HG02678 (cell line): ENCODE data around the gene F13A1.

Experiments used
- ATAC-seq: cut with Tn5 transposase; IDR thresholded peaks from one replicate; pipeline ENCODE4 v1.9.1; 2021; ENCODE audit warnings: mild to moderate bottlenecking, moderate library complexity; ENCODE audit not compliant: unreplicated experiment

The F13A1 gene

DNA sequence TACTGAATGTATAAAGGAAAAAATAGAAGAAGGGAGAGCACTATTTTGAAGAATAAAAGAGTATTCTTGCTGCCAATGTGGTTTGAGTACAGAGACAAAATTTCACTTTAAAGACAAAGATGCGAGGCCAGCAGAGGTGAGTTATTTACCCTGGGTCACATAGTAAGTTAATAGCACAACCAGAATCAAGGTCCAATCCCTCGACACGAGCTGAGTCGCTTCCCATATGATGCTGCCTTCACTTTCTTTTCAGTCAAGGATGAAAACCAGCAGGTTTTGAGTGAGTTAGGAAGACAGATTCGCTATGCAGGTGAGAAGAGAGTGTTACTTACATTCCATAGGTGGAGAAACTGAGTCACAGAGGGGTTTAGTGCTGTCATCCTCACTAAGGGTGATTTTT, 75.8 kb downstream of the F13A1 start:
- no peak for ATAC-seq

DNA sequence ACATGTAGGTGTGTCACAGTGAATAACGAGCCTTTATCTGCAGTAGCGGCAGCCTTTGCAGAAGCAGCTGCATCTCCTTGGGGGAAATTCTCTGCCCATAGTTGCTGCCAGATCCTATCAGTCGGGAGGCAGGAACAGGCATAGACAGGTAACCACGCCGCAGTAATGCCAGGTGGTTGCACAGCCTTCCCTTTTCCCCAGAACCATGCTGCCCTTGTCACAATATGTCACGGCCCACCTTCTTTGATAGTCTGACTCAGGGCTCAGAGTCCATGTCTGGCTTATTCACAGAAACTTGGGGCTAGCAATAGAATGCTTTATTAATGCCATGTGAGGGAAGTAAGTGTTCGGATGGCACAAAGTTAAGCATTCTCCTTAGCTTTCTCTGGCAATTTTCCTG, 76.6 kb downstream of the F13A1 start:
- no peak for ATAC-seq

DNA sequence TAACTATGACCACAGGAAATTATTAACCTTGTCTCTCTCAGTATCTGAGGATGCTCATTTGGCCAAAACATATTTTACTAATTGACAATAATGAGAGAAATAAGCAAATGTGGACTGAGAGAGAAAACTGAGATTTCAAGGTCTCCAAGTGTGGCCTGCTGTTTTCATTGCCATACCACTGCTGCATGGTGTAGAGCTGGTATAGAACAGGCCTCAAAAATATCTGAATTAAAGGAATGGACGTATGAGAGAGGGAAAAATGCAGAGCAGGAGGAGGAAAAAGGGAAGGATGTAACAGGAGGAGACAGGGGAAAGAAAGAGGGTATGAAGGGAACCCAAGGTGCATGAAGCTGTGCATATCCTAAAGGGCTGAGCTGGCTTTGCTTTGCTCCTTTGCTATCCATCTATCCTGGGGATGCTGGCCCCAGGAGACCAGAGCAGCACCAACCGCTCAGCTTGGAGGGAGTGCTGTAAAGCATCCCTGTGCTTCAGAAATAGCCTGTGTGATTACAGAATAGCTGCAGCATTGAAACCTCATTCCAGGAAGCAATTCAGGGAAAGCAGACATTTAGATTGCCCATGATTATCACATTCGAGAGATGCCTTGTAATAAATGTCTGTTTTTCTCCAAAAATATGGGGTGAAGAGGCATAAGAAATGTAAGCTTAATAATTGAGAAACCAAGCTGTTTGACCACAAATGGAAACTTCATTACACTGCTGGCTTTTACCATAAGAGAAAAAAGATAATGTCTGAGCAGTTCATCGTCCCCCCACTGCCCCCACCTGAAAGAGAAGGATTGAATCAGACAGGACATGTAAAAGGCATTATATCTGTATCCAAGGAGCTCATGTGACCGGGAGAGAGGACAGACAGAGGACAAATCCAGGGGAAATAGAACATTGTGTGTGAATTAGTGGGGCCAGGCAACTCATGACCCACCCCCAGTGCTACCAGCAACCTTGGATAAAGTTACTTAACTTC, 80.6 kb downstream of the F13A1 start:
- no peak for ATAC-seq

- ATAC-seq, result no peak
Observed at GRCh38 chr6:6236730-6237469, 83.6 kb downstream of the F13A1 start.

DNA sequence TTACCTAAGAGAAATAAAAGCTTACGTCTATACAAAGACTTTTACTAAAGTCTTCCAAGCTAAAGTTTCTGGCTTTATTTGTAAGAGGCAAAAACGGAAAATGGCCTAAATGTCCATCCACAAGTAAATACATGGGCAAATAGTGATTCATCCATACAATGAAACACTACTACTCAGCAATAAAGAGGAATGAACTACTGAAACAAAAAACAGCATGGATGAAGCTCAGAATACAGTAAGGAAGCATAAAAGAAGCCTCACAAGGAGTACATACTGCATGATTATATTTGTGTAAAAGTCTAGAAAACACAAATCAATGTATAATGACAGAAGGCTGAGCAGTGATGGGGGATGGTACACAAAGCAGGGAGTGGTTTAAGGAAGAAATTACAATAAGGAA, 84.7 kb downstream of the F13A1 start:
- no peak for ATAC-seq

DNA sequence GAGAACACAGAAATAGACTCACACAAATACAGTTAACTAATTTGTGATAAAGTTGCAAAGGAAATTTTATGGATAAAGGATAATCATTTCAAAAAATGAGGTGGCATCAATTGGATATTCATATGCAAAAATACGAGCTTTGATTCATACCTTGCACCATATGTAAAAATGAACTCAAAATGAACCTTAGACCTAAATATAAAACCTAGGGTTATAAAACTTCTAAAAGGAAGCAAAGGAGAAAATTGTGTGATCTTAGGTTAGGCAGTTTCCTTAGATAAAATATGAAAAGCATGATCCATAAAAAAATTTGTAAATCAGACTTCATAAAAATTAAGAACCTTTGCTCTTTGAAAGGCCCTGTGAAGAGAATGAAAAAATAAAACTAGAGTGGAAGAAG, 85.5 kb downstream of the F13A1 start:
- ATAC-seq, result no peak

DNA sequence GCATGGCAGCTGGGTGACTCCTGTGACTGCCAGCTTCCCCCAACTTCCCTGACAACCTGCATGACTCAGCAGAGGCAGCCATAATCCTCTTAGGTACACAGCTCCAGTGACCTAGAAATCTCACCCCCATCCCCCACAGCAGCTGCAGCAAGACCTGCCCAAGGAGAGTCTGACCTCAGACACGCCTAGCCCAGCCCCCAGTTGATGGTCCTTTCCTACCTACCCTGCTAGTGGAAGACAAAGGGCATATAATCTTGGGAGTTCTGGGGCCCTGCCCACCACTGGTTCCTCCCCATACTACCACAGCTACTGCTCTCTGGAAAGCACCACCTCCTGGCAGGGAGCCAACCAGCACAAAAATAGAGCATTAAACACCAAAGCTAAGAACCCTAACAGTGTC, 90.2 kb downstream of the F13A1 start:
- ATAC-seq, result no peak

GRCh38 chr6:6227896-6228295, 92.6 kb downstream of the F13A1 start:
- no peak for ATAC-seq

DNA sequence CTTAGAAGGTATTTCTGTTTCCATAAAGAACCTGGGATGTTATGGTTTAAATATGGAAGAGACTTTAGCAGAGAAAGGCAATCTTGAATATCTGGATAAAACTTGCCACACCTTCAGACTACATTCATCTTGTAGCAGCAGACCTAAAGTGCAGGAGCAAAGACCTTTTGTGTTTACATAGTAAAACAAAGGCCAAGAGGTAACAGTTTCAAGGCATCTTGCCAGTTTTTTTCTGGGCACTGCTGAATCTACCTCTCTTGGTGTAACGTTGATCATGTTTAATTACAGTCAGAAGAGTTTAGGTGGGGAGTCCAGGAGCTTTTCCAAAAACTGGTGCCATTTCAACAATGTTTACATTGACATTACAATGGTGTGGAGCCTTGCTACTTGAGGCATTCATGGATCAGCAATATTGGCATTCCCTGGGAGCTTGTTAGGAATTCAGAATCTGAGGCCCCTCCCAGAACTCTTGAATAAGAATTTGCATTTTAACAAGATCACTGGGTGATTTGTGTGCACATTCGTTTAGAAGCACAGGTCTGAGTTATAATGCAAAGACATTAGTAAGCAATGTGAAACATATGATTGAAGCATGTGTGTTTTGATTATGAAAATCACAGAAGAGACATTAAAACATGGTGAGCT, 94.5 kb downstream of the F13A1 start:
- ATAC-seq, result no peak

DNA sequence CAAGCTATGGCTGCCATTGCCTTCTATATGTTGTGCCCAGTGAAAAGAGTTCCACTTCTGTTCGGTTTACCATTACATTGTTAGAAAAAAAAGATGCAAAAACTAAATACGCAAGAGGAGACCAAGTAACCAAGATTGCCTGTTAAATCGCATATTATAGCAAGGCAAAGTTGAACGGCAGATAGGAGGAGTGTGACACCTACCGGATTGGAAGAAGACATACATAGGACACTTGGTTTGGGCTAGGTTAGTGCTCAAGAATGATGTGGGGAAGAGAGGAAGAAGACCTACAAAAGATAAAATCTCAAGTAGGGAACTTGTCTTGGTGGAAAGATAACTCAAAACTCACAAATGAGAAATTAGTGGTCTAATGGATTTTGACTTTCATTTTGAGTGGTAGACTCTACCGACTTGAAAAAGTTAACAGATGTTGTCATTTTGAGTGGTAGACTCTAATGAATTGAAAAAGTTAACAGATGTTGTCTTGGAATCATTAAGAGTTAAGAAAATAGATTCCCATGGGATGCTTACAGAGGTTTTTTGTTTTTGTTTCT, 95.5 kb downstream of the F13A1 start:
- no peak for ATAC-seq

DNA sequence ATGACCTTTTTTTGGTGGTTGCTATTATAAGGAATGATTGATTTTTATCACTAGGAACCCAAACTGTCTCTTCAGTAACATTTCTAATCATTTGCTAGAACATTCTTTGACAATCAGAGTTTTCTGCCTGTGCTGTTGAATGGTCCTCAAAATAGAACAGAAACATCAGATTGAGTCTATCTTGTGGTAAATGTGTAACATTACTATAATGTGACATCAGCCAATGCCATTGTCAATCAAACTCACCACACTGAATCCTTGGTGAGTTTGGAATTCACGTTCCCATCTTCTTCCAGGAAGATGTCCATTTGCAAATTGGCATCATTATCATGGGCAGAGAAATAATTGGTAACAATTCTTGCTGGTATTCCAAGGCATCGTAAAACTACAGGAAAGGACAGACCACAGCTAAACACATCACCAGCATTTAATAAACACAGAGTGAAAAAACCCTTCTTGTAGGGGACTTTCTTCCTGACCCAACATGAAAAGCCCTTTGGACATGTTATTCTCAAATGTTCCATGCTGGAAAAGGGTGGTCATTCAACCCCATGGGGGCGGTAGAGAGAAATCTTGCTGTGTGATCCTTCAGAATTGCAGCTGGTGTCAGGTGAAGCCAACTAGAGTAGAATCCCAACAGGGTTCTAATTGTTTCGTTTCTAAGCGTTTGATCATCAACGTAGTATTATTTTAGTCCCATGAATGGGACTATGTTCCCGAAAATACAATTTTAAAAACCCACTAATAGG, 98.5 kb downstream of the F13A1 start:
- no peak for ATAC-seq

GRCh38 chr6:6220718-6221117, 99.7 kb downstream of the F13A1 start:
- ATAC-seq, result no peak

GRCh38 chr6:6219716-6220115, 100.7 kb downstream of the F13A1 start:
- no peak for ATAC-seq

DNA sequence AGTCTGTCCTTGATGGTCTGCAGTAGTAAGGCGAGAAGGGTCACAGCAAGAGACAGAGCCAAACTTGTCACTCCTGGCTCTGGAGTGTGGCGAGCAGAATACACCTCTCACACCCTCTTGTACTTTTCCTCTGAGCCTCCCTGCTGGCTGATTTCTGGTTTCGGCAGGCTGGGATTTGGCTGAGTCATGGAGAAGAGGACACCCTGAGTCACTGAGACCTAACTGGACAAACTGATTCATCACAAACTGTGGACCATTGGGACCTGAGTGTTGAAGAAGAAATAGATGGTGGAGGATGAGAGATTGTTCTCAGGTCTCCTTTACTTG, 101.7 kb downstream of the F13A1 start:
- no peak for ATAC-seq

DNA sequence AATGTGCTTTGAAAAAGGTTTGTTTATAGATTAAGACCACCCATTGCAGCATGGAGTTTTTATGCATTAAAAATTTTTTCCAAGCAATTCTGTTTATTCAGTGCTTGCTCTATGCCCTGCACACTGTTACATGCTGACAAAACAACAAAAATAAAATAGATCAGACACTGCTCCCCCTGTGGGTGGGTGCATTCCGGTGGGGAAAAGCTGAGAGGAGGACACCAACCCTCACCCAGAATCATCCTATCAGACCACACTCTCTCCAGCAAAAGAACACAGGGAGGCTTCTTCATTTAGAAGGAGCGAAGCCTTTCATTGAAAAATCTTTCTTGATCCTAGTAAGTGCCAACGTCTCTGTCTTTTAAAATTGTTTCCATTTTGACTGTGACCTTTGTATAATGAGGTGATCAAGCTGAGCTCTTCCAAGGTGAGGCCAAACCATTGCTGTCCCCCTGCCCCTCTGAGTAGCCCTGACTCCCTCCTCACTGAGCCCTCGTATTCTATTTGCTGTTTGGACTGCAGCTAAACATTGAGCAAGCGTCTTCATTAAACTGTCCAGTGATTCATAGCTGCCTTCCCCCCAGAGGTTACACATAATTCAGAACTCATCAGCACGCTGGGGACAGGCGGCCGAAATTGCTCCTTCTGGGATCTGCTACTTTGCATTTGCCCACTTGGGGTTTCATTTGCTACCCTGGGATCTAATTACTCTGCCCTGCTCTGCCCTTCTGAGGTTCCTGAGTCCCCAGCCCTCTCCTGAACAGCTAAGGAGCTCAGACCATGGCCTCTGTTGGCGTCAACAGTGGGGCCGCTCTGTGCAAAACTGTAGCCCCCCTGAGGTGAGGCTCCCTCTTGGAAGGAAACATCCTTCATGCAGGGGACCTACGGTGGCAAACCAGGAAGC, 102.4 kb downstream of the F13A1 start:
- no peak for ATAC-seq

DNA sequence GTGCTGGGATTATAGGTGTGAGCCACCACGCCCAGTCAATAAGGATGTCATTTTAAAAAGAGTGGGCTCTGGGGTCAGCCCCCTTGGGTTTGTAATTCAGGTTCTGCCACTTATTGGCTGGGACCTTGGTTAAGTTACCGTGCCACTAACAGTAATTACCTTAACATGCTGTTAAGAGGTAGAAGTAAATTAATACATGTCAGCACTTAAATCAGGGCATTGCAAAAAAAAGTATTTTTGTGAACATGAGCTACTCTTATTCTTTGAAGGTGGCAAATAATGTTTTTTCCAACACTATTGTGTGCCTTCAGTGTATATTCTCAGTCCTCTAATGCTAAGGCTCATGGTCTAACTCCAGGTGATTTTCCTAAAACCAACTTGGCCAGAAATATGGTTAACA, 109.5 kb downstream of the F13A1 start:
- no peak for ATAC-seq

DNA sequence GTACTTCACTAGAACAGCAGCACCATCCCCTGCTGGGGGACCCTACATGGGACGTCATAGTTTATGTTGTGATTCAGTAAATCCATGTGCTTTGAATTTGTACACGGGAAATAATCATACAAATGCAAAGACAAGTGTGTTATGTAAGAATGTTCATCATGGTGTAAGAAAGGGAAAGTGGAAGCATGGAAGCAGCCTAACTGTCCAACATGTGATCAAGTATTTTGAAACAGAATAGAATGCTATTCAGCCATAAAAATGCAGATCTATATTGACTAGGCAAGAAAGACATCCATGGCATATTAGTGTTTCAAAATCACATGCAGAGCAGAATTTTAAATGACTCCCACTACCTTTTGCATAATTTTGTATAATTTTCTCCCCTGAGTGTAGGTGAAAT, 117.6 kb downstream of the F13A1 start:
- ATAC-seq, result no peak

- no peak for ATAC-seq
Observed at GRCh38 chr6:6201200-6201599, 119.3 kb downstream of the F13A1 start.

DNA sequence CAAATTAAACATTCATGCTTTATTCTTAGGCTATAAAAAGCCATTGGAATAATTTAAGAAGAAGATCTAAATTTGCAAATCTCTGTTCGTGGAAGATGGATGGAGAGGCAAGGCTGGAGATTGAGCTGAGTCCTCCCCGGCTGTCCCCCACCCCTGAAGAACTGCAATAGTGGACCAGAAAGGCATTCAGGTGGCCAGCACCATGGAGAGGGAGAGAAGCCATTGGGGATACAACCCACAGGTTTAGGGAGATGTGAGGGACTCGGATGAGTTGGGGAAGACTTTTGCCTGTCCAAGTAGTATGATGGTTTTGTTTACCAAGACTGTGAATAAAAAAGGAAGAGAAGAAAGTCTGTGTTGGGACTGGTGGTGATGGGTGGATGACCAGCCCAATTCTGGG, 120.8 kb downstream of the F13A1 start:
- no peak for ATAC-seq

- no peak for ATAC-seq
Observed at GRCh38 chr6:6196762-6197161, 123.7 kb downstream of the F13A1 start.
